COLO829 (cell line): ENCODE results near the gene CDHR3.

Experiments used
- DNase-seq: peaks from one replicate; pipeline ENCODE4 v3.0.0; 2012; ENCODE audit warnings: low spot score

Gene CDHR3

GRCh38 chr7:106029451-106029850, 66.4 kb downstream of the CDHR3 start:
- DNase-seq, result no peak

GRCh38 chr7:106029941-106030340, 66.9 kb downstream of the CDHR3 start:
- DNase-seq, result no peak

GRCh38 chr7:106031300-106032035, 68.4 kb downstream of the CDHR3 start:
- peak; percentile 60 for DNase-seq

GRCh38 chr7:106032295-106032694, 69.2 kb downstream of the CDHR3 start:
- no peak for DNase-seq

GRCh38 chr7:106033735-106034134, 70.7 kb downstream of the CDHR3 start:
- no peak for DNase-seq

- DNase-seq, result no peak
Observed at GRCh38 chr7:106034383-106034782, 71.3 kb downstream of the CDHR3 start.

GRCh38 chr7:106035568-106035967, 72.5 kb downstream of the CDHR3 start:
- no peak for DNase-seq

- DNase-seq, result no peak
Observed at GRCh38 chr7:106036004-106036403, 72.9 kb downstream of the CDHR3 start.

- DNase-seq, result no peak
Observed at GRCh38 chr7:106037489-106038176, 74.6 kb downstream of the CDHR3 start.

GRCh38 chr7:106038289-106038688, 75.2 kb downstream of the CDHR3 start:
- no peak for DNase-seq

GRCh38 chr7:106038916-106039315, 75.9 kb downstream of the CDHR3 start:
- DNase-seq, result no peak

- DNase-seq, result no peak
Observed at GRCh38 chr7:106039486-106040060, 76.5 kb downstream of the CDHR3 start.

GRCh38 chr7:106041140-106041717, 78.2 kb downstream of the CDHR3 start:
- peak; percentile 85 for DNase-seq

GRCh38 chr7:106042196-106042611, 79.1 kb downstream of the CDHR3 start:
- no peak for DNase-seq

GRCh38 chr7:106045139-106045538, 82.1 kb downstream of the CDHR3 start:
- no peak for DNase-seq

- DNase-seq, result no peak
Observed at GRCh38 chr7:106045586-106045985, 82.5 kb downstream of the CDHR3 start.

- DNase-seq, result no peak
Observed at GRCh38 chr7:106047184-106047583, 84.1 kb downstream of the CDHR3 start.

GRCh38 chr7:106047818-106048705, 85.0 kb downstream of the CDHR3 start:
- no peak for DNase-seq

GRCh38 chr7:106048706-106049020, 85.6 kb downstream of the CDHR3 start:
- DNase-seq, result no peak

GRCh38 chr7:106049139-106049752, 86.2 kb downstream of the CDHR3 start:
- no peak for DNase-seq

- peak; percentile 82 for DNase-seq
Observed at GRCh38 chr7:106050002-106050745, 87.1 kb downstream of the CDHR3 start.
